Stimulated activated naive CD8-positive, alpha-beta T cell treated with anti-CD3 and anti-CD28 coated beads, Interleukin-15, amount 100 ng/mL, for 72 hours (primary cell): ENCODE measurements around the gene THSD7A.

Experiments used
- ATAC-seq: fragments of 150-1000 bp; cut with Tn5 transposase; 2 replicates; pipeline ENCODE4 v1.10.0; 2021; ENCODE audit warnings: mild to moderate bottlenecking, moderate library complexity
- DNase-seq, 2 donors: peaks; one replicate each; pipeline ENCODE4 v3.0.0; 2021 to 2022
- H3K27ac Mint-ChIP-seq, 2 donors: one replicate each; pipeline ENCODE4 v1.8.0; 2022; ENCODE audit warnings: mild to moderate bottlenecking in 2 of 2, mixed read lengths in 2 of 2, moderate library complexity in 2 of 2
- H3K27me3 Mint-ChIP-seq: one replicate; pipeline ENCODE4 v1.8.0; 2022; ENCODE audit warnings: mixed read lengths
- H3K4me1 Mint-ChIP-seq: one replicate; pipeline ENCODE4 v1.8.0; 2022; ENCODE audit warnings: mild to moderate bottlenecking, mixed read lengths
- H3K4me3 Mint-ChIP-seq, 2 donors: one replicate each; pipeline ENCODE4 v1.8.0; 2022; ENCODE audit warnings: mild to moderate bottlenecking in 2 of 2, mixed read lengths in 2 of 2, moderate library complexity in 1 of 2
- H3K9me3 Mint-ChIP-seq, 2 donors: one replicate each; pipeline ENCODE4 v1.8.0; 2022; ENCODE audit warnings: mixed read lengths in 2 of 2

The THSD7A gene

GRCh38 chr7:11709196-11709595, 122.8 kb downstream of the THSD7A start:
- Mint-ChIP-seq H3K27ac (no peak overlapping the region), H3K4me1 (no peaks in the 10 kb centered on the region), H3K4me3 (no peak overlapping the region), H3K9me3 (no peaks in the 10 kb centered on the region), H3K27me3 (no peaks in the 10 kb centered on the region)
- DNase-seq (no peak), ATAC-seq (no peak)

DNA sequence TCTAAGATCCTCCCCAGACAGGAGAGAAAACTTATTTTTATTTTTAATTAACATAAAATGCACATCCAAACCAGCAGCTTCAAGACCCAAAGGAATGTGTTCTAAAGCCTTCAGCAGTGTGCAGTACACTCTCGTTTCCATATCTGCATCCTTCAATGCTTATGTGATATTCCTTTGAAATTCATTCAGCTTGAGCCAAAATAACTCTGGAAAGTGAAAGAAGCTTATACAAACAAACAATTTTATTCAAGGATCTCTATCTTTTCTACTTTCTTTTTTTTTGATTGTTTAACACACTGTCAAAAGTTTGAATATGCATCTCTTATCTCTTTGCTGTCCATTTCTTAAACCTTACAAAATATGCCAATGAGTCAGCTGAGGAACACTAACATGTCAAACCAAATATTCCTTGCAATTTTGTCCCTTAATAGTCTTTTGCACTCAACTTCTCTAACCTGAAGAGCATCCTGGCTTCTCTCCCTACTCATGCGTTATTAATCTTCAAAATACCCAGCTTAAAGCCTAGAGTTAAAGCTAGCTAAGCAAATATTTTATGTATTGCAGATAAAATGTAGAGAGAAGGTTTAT, 124.3 kb downstream of the THSD7A start:
- H3K27ac Mint-ChIP-seq, result no peak overlapping the region
- no peaks in the 10 kb centered on the region for H3K27me3 Mint-ChIP-seq
- ATAC-seq (no peak), DNase-seq (no peak)
- H3K4me3 Mint-ChIP-seq, result no peak overlapping the region
- H3K9me3 Mint-ChIP-seq, result no peaks in the 10 kb centered on the region
- H3K4me1 Mint-ChIP-seq, result no peaks in the 10 kb centered on the region

GRCh38 chr7:11706666-11707605, 125.1 kb downstream of the THSD7A start:
- H3K4me1 Mint-ChIP-seq, result no peaks in the 10 kb centered on the region
- ATAC-seq, result no peak
- DNase-seq, result no peak
- H3K9me3 Mint-ChIP-seq, result no peaks in the 10 kb centered on the region
- H3K27ac Mint-ChIP-seq, result no peak overlapping the region
- no peaks in the 10 kb centered on the region for H3K27me3 Mint-ChIP-seq
- no peak overlapping the region for H3K4me3 Mint-ChIP-seq

DNA sequence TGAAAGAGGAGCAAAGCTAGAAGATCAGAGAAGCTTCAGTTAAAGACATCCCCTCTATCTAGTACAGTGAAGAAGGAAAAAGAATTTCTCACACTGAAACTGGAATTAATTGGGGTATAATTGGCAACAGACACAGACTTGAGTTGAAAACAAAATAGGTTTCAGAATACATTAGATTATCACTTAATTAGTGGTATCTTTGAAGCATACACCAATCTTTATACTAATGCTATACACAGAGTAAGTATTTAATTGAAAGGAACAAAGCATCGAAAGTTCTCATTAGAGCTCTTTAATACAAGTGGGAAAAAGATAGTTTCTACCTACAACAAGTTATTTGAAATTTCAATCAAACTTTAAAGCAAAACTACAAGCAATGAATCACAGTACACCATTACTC, 128.2 kb downstream of the THSD7A start:
- H3K9me3 Mint-ChIP-seq, result no peaks in the 10 kb centered on the region
- no peak for DNase-seq
- no peak for ATAC-seq
- no peaks in the 10 kb centered on the region for H3K27me3 Mint-ChIP-seq
- H3K4me3 Mint-ChIP-seq, result no peak overlapping the region
- no peak overlapping the region for H3K27ac Mint-ChIP-seq
- no peaks in the 10 kb centered on the region for H3K4me1 Mint-ChIP-seq

DNA sequence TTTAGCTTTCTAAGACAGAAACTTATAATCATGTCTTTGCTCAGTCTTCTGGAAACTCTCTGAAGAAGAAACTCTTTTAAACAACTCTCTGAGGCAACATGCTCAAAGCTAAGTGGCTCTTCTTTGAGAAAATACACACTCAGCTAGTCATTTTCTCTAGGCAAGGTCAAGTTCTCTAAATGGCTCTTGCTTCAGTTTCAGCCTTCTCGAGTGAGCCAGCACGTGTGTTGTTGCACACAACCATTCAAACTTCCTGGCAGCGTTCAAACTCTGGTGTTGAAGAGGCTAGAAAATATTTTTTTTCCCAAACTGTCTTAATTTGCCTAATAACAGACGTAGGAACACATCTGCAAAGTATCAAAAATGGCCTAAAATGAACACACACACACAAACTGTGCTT, 129.1 kb downstream of the THSD7A start:
- Mint-ChIP-seq H3K4me1 (no peaks in the 10 kb centered on the region), H3K9me3 (no peaks in the 10 kb centered on the region), H3K27me3 (no peaks in the 10 kb centered on the region), H3K4me3 (no peak overlapping the region), H3K27ac (no peak overlapping the region)
- ATAC-seq (no peak), DNase-seq (no peak)

- Mint-ChIP-seq H3K4me1 (no peaks in the 10 kb centered on the region), H3K4me3 (no peak overlapping the region), H3K27me3 (no peaks in the 10 kb centered on the region), H3K27ac (no peak overlapping the region), H3K9me3 (no peaks in the 10 kb centered on the region)
- ATAC-seq, result no peak
- no peak for DNase-seq
Measured at GRCh38 chr7:11701829-11702560, 130.0 kb downstream of the THSD7A start.

GRCh38 chr7:11699666-11700065, 132.3 kb downstream of the THSD7A start:
- ATAC-seq (no peak), DNase-seq (no peak)
- H3K27me3 Mint-ChIP-seq, result no peaks in the 10 kb centered on the region
- no peak overlapping the region for H3K4me3 Mint-ChIP-seq
- H3K9me3 Mint-ChIP-seq, result no peaks in the 10 kb centered on the region
- H3K4me1 Mint-ChIP-seq, result no peaks in the 10 kb centered on the region
- H3K27ac Mint-ChIP-seq, result no peak overlapping the region

GRCh38 chr7:11698384-11698871, 133.6 kb downstream of the THSD7A start:
- no peaks in the 10 kb centered on the region for H3K27me3 Mint-ChIP-seq
- H3K9me3 Mint-ChIP-seq, result no peaks in the 10 kb centered on the region

GRCh38 chr7:11690395-11690794, 141.6 kb downstream of the THSD7A start:
- ATAC-seq, result no peak
- no peak overlapping the region for H3K4me3 Mint-ChIP-seq
- peaks cover 5 to 8% of the 10 kb centered on the region in 2 donors for H3K9me3 Mint-ChIP-seq
- H3K27ac Mint-ChIP-seq, result no peak overlapping the region
- H3K4me1 Mint-ChIP-seq, result no peaks in the 10 kb centered on the region
- no peak for DNase-seq
- H3K27me3 Mint-ChIP-seq, result no peaks in the 10 kb centered on the region

More at GRCh38 chr7:11698384-11698871, 133.6 kb downstream of the THSD7A start:
- Mint-ChIP-seq H3K4me3 (no peak overlapping the region), H3K4me1 (no peaks in the 10 kb centered on the region), H3K27ac (no peak overlapping the region)
- DNase-seq, result no peak
- no peak for ATAC-seq

- Mint-ChIP-seq H3K4me1 (no peaks in the 10 kb centered on the region), H3K27me3 (no peaks in the 10 kb centered on the region), H3K27ac (no peak overlapping the region), H3K4me3 (no peak overlapping the region), H3K9me3 (peaks cover 13 to 21% of the 10 kb centered on the region in 2 donors)
- no peak for ATAC-seq
- no peak for DNase-seq
Measured at GRCh38 chr7:11689096-11689495, 142.9 kb downstream of the THSD7A start.

- peaks cover 41 to 55% of the 10 kb centered on the region in 2 donors for H3K9me3 Mint-ChIP-seq
- no peak for DNase-seq
- H3K27ac Mint-ChIP-seq, result no peak overlapping the region
- no peaks in the 10 kb centered on the region for H3K27me3 Mint-ChIP-seq
- no peak for ATAC-seq
- H3K4me3 Mint-ChIP-seq, result no peak overlapping the region
- H3K4me1 Mint-ChIP-seq, result no peaks in the 10 kb centered on the region
Measured at GRCh38 chr7:11681461-11681860, 150.5 kb downstream of the THSD7A start.

DNA sequence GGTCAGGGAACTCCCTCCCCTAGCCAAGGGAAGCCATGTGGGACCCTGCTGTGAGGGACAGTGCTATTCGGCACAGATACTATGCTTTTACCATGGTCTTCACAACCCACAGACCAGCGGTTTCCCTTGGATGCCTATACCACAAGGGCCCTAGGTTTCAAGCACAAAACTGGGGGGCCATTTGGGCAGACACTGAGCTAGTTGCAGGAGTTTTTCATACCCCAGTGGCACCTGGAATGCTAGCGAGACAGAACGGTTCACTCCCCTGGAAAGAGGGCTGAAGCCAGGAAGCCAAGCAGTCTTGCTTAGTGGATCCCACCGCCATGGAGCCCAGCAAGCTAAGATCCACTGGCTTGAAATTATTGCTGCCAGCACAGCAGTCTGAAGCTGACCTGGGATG, 156.8 kb downstream of the THSD7A start:
- Mint-ChIP-seq H3K9me3 (peaks cover 18 to 34% of the 10 kb centered on the region in 2 donors), H3K27me3 (no peaks in the 10 kb centered on the region), H3K27ac (no peak overlapping the region), H3K4me1 (no peaks in the 10 kb centered on the region), H3K4me3 (no peak overlapping the region)
- DNase-seq (no peak), ATAC-seq (no peak)

GRCh38 chr7:11668727-11669126, 163.3 kb downstream of the THSD7A start:
- H3K9me3 Mint-ChIP-seq, result no peaks in the 10 kb centered on the region
- no peak for ATAC-seq

DNA sequence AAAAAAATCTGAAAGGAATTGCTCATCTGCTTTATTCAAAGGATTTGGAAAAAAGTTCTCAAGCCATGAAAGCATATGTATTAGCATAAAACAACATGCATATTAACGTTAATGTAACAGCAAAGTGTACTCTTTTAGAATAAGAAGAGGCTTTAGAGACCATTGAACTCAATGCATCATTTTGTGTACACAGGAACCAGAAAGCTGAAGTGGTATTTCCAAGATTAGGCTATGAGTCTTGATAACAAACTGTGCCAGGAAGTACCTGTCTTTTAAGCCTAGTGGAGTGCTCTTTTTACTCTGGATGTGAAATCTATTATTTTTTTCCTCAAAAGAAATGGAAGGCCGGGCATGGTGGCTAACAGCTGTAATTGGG, 164.2 kb downstream of the THSD7A start:
- Mint-ChIP-seq H3K9me3 (no peaks in the 10 kb centered on the region), H3K4me3 (no peak overlapping the region), H3K4me1 (no peaks in the 10 kb centered on the region), H3K27me3 (no peaks in the 10 kb centered on the region), H3K27ac (no peak overlapping the region)
- ATAC-seq (no peak), DNase-seq (no peak)

More at GRCh38 chr7:11668727-11669126, 163.3 kb downstream of the THSD7A start:
- H3K27ac Mint-ChIP-seq, result no peak overlapping the region
- no peaks in the 10 kb centered on the region for H3K4me1 Mint-ChIP-seq
- DNase-seq, result no peak
- no peaks in the 10 kb centered on the region for H3K27me3 Mint-ChIP-seq
- no peak overlapping the region for H3K4me3 Mint-ChIP-seq

DNA sequence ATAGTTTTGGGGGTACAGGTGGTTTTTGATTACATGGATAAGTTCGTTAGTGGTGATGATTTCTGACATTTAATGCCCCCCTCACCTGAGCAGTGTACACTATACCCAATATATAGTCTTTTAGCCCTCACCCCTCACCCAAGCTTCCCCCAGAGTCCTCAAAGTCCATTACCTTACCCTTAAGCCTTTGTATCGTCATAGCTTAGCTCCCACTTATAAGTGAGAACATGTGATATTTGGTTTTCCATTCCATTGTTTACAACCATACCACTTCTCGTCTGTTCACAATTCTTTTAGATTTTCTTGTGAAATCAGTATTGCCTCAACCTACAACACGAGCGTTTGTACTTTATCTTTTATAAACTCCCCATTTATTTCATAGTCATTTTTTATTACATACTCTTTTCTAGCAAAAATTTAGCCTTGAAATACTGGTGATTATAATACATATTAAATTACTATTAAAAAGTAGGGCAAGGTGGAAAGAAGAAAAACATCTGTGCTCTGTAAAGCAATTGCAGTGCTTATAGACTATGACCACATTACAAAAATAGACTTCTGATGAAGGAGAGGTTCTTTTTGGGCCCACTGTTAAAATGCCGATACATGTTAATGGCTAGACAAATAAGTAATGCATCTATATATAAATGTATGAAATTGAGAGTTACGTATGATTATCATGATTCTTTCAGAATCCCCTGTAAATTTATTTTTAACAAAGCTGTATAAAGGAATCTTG, 164.8 kb downstream of the THSD7A start:
- ATAC-seq (no peak), DNase-seq (no peak)
- no peak overlapping the region for H3K27ac Mint-ChIP-seq
- H3K4me3 Mint-ChIP-seq, result no peak overlapping the region
- no peaks in the 10 kb centered on the region for H3K9me3 Mint-ChIP-seq
- no peaks in the 10 kb centered on the region for H3K27me3 Mint-ChIP-seq
- no peaks in the 10 kb centered on the region for H3K4me1 Mint-ChIP-seq
